ENCODE measurements around the gene AIG1.

Gene AIG1

GRCh38 chr6:143374014-143374413, 313.3 kb downstream of the AIG1 start:
- no peak overlapping the region for H3K4me3 ChIP-seq (ENCODE audit: low read depth, low read length)
- no peaks in the 10 kb centered on the region for H3K4me1 ChIP-seq (ENCODE audit: control insufficient read depth, insufficient read depth, low read length)

GRCh38 chr6:143375022-143375585, 314.4 kb downstream of the AIG1 start:
- Histone ChIP-seq H3K27me3 (ENCODE audit: control insufficient read depth, insufficient read depth, low read length) (no peaks in the 10 kb centered on the region), H3K4me1 (ENCODE audit: control insufficient read depth, insufficient read depth, low read length) (no peaks in the 10 kb centered on the region), H3K9ac (ENCODE audit: low read depth, low read length) (no peak overlapping the region), H3K9me3 (ENCODE audit: control insufficient read depth, insufficient read depth, low read length) (no peaks in the 10 kb centered on the region), H3K4me3 (ENCODE audit: low read depth, low read length) (no peak overlapping the region), H3K36me3 (ENCODE audit: control insufficient read depth, insufficient read depth, low read length) (peaks cover 2% of the 10 kb centered on the region)

More at GRCh38 chr6:143374014-143374413, 313.3 kb downstream of the AIG1 start:
- no peaks in the 10 kb centered on the region for H3K27me3 ChIP-seq (ENCODE audit: control insufficient read depth, insufficient read depth, low read length)
- H3K9ac ChIP-seq (ENCODE audit: low read depth, low read length), result no peak overlapping the region
- H3K36me3 ChIP-seq (ENCODE audit: control insufficient read depth, insufficient read depth, low read length), result peaks cover 2% of the 10 kb centered on the region
- no peaks in the 10 kb centered on the region for H3K9me3 ChIP-seq (ENCODE audit: control insufficient read depth, insufficient read depth, low read length)

DNA sequence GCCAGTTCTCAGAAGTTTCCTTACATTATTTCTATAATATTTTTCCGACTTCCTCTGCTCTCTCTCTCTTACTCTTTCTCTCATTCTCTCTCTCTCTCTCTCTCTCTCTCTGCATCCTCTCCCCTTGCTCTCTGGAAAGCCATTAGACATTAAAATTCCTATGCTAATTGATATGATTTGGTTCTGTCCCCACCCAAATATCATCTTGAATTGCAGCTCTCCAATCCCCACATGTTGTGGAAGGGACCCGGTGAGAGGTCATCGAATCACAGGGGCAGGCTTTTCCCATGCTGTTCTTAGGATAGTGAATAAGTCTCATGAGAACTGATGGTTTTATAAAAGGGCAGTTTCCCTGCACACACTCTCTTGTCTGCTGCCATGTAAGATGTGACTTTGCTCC, 315.7 kb downstream of the AIG1 start:
- H3K4me3 ChIP-seq (ENCODE audit: low read depth, low read length), result no peak overlapping the region
- H3K36me3 ChIP-seq (ENCODE audit: control insufficient read depth, insufficient read depth, low read length), result peaks cover 2% of the 10 kb centered on the region
- H3K9ac ChIP-seq (ENCODE audit: low read depth, low read length), result no peak overlapping the region
- H3K9me3 ChIP-seq (ENCODE audit: control insufficient read depth, insufficient read depth, low read length), result no peaks in the 10 kb centered on the region
- no peaks in the 10 kb centered on the region for H3K4me1 ChIP-seq (ENCODE audit: control insufficient read depth, insufficient read depth, low read length)
- no peaks in the 10 kb centered on the region for H3K27me3 ChIP-seq (ENCODE audit: control insufficient read depth, insufficient read depth, low read length)

DNA sequence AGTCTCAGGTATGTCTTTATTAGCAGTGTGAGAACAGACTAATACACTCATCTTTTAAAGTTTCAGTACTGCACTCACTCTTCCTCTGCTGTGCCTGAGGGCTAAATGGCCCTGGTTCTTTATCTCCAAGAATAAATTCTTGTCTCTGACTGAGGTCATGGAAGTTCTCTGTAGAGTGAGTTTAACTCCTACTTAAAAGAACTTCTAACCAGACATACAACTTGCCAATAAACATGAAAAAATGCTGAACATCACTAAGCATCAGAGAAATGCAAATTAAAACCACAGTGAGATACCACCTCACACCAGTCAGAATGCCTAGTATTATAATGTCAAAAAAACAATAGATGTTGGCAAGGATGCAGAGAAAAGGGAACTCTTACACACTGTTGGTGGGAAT, 316.2 kb downstream of the AIG1 start:
- no peak overlapping the region for H3K9ac ChIP-seq (ENCODE audit: low read depth, low read length)
- no peaks in the 10 kb centered on the region for H3K27me3 ChIP-seq (ENCODE audit: control insufficient read depth, insufficient read depth, low read length)
- no peaks in the 10 kb centered on the region for H3K9me3 ChIP-seq (ENCODE audit: control insufficient read depth, insufficient read depth, low read length)
- no peak overlapping the region for H3K4me3 ChIP-seq (ENCODE audit: low read depth, low read length)
- peaks cover 2% of the 10 kb centered on the region for H3K36me3 ChIP-seq (ENCODE audit: control insufficient read depth, insufficient read depth, low read length)
- H3K4me1 ChIP-seq (ENCODE audit: control insufficient read depth, insufficient read depth, low read length), result no peaks in the 10 kb centered on the region

GRCh38 chr6:143385636-143386035, 324.9 kb downstream of the AIG1 start:
- H3K9ac ChIP-seq (ENCODE audit: low read depth, low read length), result no peak overlapping the region
- H3K27me3 ChIP-seq (ENCODE audit: control insufficient read depth, insufficient read depth, low read length), result no peaks in the 10 kb centered on the region
- H3K4me3 ChIP-seq (ENCODE audit: low read depth, low read length), result no peak overlapping the region
- no peaks in the 10 kb centered on the region for H3K4me1 ChIP-seq (ENCODE audit: control insufficient read depth, insufficient read depth, low read length)
- H3K9me3 ChIP-seq (ENCODE audit: control insufficient read depth, insufficient read depth, low read length), result no peaks in the 10 kb centered on the region
- no peaks in the 10 kb centered on the region for H3K36me3 ChIP-seq (ENCODE audit: control insufficient read depth, insufficient read depth, low read length)

- Histone ChIP-seq H3K4me1 (ENCODE audit: control insufficient read depth, insufficient read depth, low read length) (no peaks in the 10 kb centered on the region), H3K9ac (ENCODE audit: low read depth, low read length) (no peak overlapping the region), H3K4me3 (ENCODE audit: low read depth, low read length) (no peak overlapping the region), H3K36me3 (ENCODE audit: control insufficient read depth, insufficient read depth, low read length) (no peaks in the 10 kb centered on the region), H3K9me3 (ENCODE audit: control insufficient read depth, insufficient read depth, low read length) (no peaks in the 10 kb centered on the region), H3K27me3 (ENCODE audit: control insufficient read depth, insufficient read depth, low read length) (no peaks in the 10 kb centered on the region)
Observed at GRCh38 chr6:143390278-143390677, 329.6 kb downstream of the AIG1 start.
